Glutamatergic neuron (in vitro differentiated cells): ENCODE results near the gene SSTR1. TPM values are rescaled to one million over a fixed set of nuclear protein-coding genes. Genes with fewer than 3 reads are reported as not detected.
"Not testable (repeated sequence)": the region's sequence is repeated elsewhere in the genome, so short reads cannot be mapped to it uniquely, and the experiment has no call there.

ENCODE experiments used
- DNase-seq: peaks from one replicate; pipeline ENCODE4 v3.0.0; 2022
- H3K27ac Mint-ChIP-seq: one replicate; pipeline ENCODE4 v1.8.0; 2020; ENCODE audit warnings: mild to moderate bottlenecking, mixed read lengths, inconsistent platforms; ENCODE audit not compliant: unreplicated experiment
- H3K27me3 Mint-ChIP-seq: one replicate; pipeline ENCODE4 v1.8.0; 2020; ENCODE audit warnings: mild to moderate bottlenecking, moderate library complexity, mixed read lengths, inconsistent platforms; ENCODE audit not compliant: unreplicated experiment
- H3K36me3 Mint-ChIP-seq: one replicate; pipeline ENCODE4 v1.8.0; 2020; ENCODE audit warnings: mild to moderate bottlenecking, mixed read lengths, inconsistent platforms; ENCODE audit not compliant: unreplicated experiment
- H3K4me1 Mint-ChIP-seq: one replicate; pipeline ENCODE4 v1.8.0; 2020; ENCODE audit warnings: mild to moderate bottlenecking, low read depth, mixed read lengths, inconsistent platforms; ENCODE audit not compliant: unreplicated experiment
- H3K4me3 Mint-ChIP-seq: one replicate; pipeline ENCODE4 v1.8.0; 2020; ENCODE audit warnings: mild to moderate bottlenecking, mixed read lengths, inconsistent platforms; ENCODE audit not compliant: unreplicated experiment
- H3K9me3 Mint-ChIP-seq: one replicate; pipeline ENCODE4 v1.8.0; 2020; ENCODE audit warnings: mild to moderate bottlenecking, moderate library complexity, mixed read lengths, inconsistent platforms; ENCODE audit not compliant: unreplicated experiment
- CTCF ChIP-seq: fragments of 200-600 bp; sonication (generic); IDR thresholded peaks from one replicate; pipeline ENCODE4 v1.5.0; 2021; ENCODE audit not compliant: partially characterized antibody, unreplicated experiment
- total RNA-seq: library from RNA; stranded (reverse); fragmentation: NEBNext Ultra II Directional; extraction: Animal tissue kit (Norgen Biotek cat#: 25700); gene quantifications from one replicate; pipeline ENCODE4 v1.2.1, GENCODE V29; 2021; ENCODE audit not compliant: unreplicated experiment

Gene SSTR1
- total RNA-seq, 1 donor from 2014 or later: 8.2 TPM

- H3K27ac Mint-ChIP-seq: no peak overlapping the region
- H3K27me3 Mint-ChIP-seq: peaks cover 6% of the 10 kb centered on the region
- peaks cover 1% of the 10 kb centered on the region for H3K9me3 Mint-ChIP-seq
- no peak overlapping the region for H3K4me3 Mint-ChIP-seq
- no peak for TF ChIP-seq CTCF
- DNase-seq: no peak
- H3K4me1 Mint-ChIP-seq: peaks cover 2% of the 10 kb centered on the region
- H3K36me3 Mint-ChIP-seq: no peaks in the 10 kb centered on the region
Measured at GRCh38 chr14:38186216-38186615, 21.5 kb upstream of the SSTR1 start.

- Mint-ChIP-seq H3K36me3 (no peaks in the 10 kb centered on the region), H3K4me1 (peaks cover 2% of the 10 kb centered on the region), H3K4me3 (no peak overlapping the region), H3K27ac (no peak overlapping the region), H3K27me3 (peaks cover 6% of the 10 kb centered on the region), H3K9me3 (peaks cover 1% of the 10 kb centered on the region)
- DNase-seq: no peak
- TF ChIP-seq CTCF: no peak
Measured at GRCh38 chr14:38187528-38187927, 20.2 kb upstream of the SSTR1 start.

- H3K27ac Mint-ChIP-seq: no peak overlapping the region
Measured at GRCh38 chr14:38189930-38190726, 17.6 kb upstream of the SSTR1 start.

DNA sequence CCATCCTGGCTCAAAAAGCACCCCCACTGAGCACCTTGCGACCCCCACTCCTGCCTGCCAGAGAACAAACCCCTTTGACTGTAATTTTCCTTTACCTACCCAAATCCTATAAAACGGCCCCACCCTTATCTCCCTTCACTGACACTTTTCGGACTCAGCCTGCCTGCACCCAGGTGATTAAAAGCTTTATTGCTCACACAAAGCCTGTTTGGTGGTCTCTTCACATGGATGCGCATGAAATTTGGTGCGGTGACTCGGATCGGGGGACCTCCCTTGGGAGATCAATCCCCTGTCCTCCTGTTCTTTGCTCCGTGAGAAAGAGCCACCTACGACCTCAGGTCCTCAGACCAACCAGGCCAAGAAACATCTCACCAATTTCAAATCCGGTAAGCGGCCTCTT lies 16.9 kb upstream of the SSTR1 start:
- H3K4me3 Mint-ChIP-seq, DNase-seq, H3K27me3 Mint-ChIP-seq, H3K36me3 Mint-ChIP-seq, H3K9me3 Mint-ChIP-seq, H3K27ac Mint-ChIP-seq: not testable (repeated sequence)
- peaks cover 11% of the 10 kb centered on the region for H3K4me1 Mint-ChIP-seq

More at GRCh38 chr14:38189930-38190726, 17.6 kb upstream of the SSTR1 start:
- Mint-ChIP-seq H3K4me3 (no peak overlapping the region), H3K36me3 (no peaks in the 10 kb centered on the region), H3K9me3 (peaks cover 1% of the 10 kb centered on the region), H3K4me1 (peaks cover 7% of the 10 kb centered on the region), H3K27me3 (peaks cover 3% of the 10 kb centered on the region)
- TF ChIP-seq CTCF: no peak
- DNase-seq: no peak

DNA sequence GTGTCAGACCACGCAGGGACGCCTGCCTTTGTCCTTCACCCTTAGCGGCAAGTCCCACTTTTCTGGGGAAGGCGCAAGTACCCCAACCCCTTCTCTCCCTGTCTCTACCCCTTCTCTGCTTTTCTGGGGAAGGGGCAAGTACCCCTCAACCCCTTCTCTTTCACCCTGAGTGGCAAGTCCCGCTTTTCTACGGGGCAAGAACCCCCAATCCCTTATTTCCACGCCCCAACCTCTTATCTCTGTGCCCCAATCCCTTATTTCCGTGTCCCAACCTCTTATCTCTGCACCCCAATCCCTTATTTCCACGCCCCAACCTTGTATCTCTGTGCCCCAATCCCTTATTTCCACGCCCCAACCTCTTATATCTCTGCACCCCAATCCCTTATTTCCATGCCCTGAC lies 16.2 kb upstream of the SSTR1 start:
- H3K36me3 Mint-ChIP-seq, H3K4me3 Mint-ChIP-seq, H3K9me3 Mint-ChIP-seq, H3K27ac Mint-ChIP-seq, DNase-seq, H3K27me3 Mint-ChIP-seq: not testable (repeated sequence)
- peaks cover 11% of the 10 kb centered on the region for H3K4me1 Mint-ChIP-seq

DNA sequence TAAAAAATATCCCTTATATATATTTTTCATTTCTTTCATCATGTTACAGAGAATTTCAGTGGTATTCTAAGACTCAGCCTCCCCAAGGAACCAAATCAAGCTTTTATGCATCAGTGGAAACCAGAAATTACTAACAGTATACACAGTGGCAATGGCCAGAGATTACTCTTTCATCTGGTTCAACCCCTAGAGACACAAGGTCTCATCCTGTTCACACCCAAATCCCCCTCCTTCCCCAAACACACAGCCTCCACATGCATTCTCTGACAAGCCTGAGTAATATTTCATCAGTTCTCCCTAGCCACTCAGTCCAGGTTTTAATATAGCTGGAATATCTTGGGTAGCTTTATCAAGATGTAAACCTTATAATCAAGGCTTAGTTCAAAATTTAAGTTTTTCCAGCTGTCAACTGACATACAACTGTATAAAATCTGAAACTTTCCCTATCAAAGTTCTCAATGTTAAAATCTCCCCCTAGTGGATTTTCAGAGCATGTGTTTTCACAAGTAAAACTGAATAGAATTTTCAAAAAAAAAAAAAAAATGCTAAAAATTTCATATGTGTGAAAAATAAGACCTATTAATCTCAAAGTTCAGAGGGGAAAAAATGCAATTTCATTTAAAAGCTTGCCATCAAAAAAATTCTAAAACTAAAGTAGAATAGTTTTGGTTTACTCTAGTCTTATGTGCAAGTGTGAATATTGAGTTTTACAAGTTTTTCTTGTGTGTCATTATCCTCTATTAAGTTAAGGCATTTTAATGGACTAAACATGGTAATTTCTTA lies 10.5 kb upstream of the SSTR1 start:
- Mint-ChIP-seq H3K9me3 (peaks cover 9% of the 10 kb centered on the region), H3K4me1 (peaks cover 20% of the 10 kb centered on the region), H3K27me3 (peaks cover 2% of the 10 kb centered on the region), H3K36me3 (no peaks in the 10 kb centered on the region), H3K27ac (no peak overlapping the region), H3K4me3 (no peak overlapping the region)
- no peak for DNase-seq
- peak; percentile 90 for TF ChIP-seq CTCF
